GM12801 (cell line): ENCODE data around the gene NOVA2.

Experiments used
- TF ChIP-seq, protein P1 (sequence below): IDR thresholded peaks from one replicate; pipeline ENCODE4 v1.5.1; 2011; ENCODE audit warnings: control low read depth; ENCODE audit not compliant: insufficient read length; ENCODE audit errors: extremely low read depth

NOVA2 gene

DNA sequence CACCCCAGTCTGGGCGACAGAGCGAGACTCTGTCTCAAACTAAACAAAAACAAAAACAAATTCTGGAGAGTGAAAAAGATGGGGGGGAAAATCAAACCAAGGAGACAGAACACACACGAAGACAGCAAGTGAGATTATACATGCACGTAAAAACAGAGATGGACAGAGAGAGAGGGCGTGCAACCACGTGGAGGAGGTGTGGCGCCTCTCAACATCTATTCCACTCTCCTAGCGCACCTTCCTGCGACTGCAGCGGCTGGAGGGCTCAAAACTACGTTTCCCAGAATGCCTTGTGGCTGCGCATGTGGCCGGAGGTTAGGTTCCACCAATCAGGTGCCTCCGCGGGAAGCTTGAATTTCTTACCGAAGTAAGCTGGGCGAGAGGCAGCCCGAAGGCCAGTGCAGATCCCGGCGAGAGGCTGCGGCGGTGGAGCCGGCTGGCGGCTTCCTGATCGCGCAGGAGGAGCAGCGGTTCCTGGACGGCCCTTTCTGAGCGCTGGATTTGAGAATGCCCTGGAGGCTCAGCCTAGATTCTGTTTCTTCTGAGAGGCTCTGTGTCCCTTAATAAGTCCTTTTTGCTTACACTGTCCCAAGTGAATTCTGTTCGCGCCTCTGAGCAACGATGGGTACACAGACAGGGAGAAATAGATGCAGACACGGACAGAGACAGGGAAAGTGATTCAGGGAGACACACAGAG lies 46.0 kb downstream of the NOVA2 start:
- TF ChIP-seq, protein P1, sequence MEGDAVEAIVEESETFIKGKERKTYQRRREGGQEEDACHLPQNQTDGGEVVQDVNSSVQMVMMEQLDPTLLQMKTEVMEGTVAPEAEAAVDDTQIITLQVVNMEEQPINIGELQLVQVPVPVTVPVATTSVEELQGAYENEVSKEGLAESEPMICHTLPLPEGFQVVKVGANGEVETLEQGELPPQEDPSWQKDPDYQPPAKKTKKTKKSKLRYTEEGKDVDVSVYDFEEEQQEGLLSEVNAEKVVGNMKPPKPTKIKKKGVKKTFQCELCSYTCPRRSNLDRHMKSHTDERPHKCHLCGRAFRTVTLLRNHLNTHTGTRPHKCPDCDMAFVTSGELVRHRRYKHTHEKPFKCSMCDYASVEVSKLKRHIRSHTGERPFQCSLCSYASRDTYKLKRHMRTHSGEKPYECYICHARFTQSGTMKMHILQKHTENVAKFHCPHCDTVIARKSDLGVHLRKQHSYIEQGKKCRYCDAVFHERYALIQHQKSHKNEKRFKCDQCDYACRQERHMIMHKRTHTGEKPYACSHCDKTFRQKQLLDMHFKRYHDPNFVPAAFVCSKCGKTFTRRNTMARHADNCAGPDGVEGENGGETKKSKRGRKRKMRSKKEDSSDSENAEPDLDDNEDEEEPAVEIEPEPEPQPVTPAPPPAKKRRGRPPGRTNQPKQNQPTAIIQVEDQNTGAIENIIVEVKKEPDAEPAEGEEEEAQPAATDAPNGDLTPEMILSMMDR, result no peak

DNA sequence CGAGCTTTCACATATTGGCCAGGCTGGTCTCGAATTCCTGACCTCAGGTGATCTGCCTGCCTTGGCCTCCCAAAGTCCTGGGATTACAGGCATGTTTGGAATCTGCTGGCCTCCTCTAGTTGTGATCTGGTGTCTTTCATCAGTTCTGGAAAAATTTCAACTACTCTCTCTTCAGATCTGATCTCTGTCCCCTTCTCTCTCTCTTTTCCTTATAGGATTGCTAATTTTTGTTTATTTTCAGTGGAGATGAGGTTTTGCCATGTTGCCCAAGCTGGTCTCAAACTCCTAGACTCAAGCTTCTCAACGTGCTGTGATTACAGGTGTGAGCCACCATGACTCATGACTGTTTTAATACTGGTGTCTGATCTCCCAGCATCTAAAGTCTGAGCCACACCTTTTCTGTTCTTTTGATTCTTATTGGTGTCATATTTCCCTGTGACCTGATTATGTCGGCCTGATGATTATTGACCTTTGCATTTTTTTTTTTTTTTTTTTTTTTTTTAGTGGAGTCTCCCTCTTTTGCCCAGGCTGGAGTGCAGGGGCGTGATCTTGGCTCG lies 48.7 kb downstream of the NOVA2 start:
- TF ChIP-seq, protein P1, result no peak

DNA sequence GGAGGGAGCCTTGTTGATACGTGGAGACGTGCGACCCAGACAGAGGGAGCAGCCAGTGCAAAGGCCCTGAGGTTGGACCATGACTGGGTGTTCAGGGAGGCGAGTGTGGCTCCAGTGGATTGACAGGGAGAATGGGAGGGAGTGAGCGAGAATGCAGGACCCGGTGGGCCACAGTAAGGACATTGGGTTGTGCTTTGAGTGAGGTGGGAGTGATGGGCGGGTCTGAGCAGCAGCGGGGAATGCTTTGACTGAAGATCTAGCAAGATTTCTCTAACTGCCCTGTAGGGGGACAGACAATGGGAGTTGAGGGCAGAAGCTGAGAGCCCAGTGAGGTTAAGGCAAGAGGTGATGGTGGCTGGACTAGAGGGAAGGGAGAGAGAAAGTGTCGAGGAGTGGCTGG lies 51.4 kb downstream of the NOVA2 start:
- TF ChIP-seq, protein P1, result no peak

DNA sequence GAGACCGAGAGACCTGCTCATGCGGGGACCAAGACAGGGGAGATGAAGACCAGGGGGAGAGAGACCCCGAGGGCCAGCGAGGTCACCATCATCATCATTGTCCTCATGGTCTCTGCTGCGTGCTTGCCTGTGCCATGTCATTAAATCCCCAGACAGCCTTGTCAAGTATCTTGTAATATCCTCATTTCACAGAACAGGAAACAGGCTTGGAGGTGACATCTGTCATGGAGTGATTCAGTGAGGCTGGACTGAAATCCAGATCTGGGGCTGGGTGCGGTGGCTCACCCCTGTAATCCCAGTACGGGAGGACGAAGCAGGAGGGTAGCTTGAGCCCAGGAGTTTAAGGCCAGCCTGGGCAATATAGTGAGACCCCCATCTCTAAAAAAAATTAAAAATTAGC lies 53.2 kb downstream of the NOVA2 start:
- TF ChIP-seq, protein P1, result no peak

DNA sequence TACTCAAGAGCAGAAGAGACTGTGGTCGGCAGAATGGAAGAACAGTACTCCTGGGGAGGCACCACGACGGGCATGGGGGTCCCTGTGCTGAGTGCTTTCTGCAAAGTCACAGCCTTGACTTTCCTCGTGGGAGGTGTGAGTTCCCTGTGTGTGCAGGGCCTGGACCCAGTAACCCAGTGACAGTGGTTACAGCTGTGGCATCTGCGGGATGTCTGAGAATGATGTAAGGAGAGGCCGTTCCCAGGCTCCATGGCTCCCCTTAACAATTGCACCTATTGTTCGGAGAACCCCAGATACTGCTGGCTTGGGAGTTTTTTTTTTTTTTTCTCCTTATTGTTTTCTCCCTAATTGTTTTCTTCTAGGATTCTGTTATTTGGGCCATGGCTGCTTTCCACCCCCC lies 54.0 kb downstream of the NOVA2 start:
- TF ChIP-seq, protein P1, result no peak

DNA sequence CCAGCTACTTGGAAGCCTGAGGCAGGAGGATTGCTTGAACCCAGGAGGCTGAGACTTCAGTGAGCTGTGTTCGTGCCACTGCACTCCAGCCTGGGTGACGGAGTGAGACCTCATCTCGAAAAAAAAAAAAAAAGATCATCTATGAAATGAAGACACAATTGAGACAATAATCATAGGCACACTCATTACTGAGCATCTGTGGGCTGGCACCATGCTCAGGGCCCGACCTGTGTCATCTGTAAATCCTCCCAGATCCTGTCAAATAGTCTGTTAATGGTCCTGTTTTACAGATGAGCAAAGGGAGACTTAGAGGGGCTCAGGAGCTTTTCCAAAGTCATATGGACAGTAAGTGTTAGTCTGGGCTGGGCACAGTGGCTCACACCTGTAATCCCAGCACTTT lies 54.9 kb downstream of the NOVA2 start:
- TF ChIP-seq, protein P1, result no peak

DNA sequence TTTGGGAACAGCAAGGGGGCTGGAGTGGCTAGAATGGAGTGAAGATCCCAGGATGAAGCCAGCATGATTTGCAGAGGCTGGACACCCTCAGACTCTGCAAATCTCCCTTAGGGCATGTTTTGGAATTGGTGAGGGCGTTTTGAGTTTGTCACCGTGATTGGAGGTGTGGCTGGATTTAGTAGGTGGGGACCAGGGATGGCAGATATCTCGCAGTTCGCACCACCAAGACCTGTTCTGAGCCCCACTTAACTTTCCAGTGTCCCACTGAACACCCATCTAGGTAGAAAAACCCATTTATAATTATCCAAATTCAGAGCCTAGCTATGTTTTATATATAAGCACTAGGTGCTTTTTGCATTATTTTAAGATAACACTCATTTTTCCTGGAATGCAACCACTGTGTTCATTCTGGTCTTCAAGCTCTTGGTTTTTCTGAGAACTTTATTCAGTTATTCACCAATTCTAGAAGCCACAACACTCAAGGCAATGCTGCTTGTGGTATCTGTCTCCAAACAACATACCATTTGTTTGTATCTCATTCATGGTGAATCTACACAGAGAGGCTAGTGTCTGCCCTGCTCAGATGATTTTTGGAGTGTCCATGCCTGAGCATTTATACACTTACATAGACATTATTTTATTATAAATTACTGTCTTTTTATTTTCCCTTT lies 56.1 kb downstream of the NOVA2 start:
- TF ChIP-seq, protein P1, result no peak
